ENCODE data around the gene TSHR. TPM values are rescaled to one million over a fixed set of nuclear protein-coding genes. Genes with fewer than 3 reads are reported as not detected.
A peak's percentile ranks its signal among the peaks of the same experiment; 100 is the strongest.
"Not testable (repeated sequence)": the region's sequence is repeated elsewhere in the genome, so short reads cannot be mapped to it uniquely, and the experiment has no call there.

Gene TSHR
- total RNA-seq, 1 experiment from 2014 or later, result not detected

- DNase-seq (ENCODE audit: low spot score), result no peak
Observed at GRCh38 chr14:80951491-80951890, 3.9 kb upstream of the TSHR start.

GRCh38 chr14:80953211-80953610 is 2.2 kb upstream of the TSHR start:
- not testable (repeated sequence) for DNase-seq (ENCODE audit: low spot score)

- DNase-seq (ENCODE audit: low spot score), result peak; percentile 38
Observed at GRCh38 chr14:80954687-80955299, 628 bp upstream of the TSHR start.

GRCh38 chr14:80956102-80956501 is 681 bp downstream of the TSHR start:
- no peak for DNase-seq (ENCODE audit: low spot score)

GRCh38 chr14:80956922-80957321 is 1.5 kb downstream of the TSHR start:
- DNase-seq (ENCODE audit: low spot score), result no peak

GRCh38 chr14:80957613-80958012 is 2.2 kb downstream of the TSHR start:
- DNase-seq (ENCODE audit: low spot score), result no peak

- no peak for DNase-seq (ENCODE audit: low spot score)
Observed at GRCh38 chr14:80958226-80958625, 2.8 kb downstream of the TSHR start.

GRCh38 chr14:80958939-80959338 is 3.5 kb downstream of the TSHR start:
- DNase-seq (ENCODE audit: low spot score), result no peak

GRCh38 chr14:80959496-80959895 is 4.1 kb downstream of the TSHR start:
- no peak for DNase-seq (ENCODE audit: low spot score)

GRCh38 chr14:80965037-80965436 is 9.6 kb downstream of the TSHR start:
- DNase-seq (ENCODE audit: low spot score), result no peak

GRCh38 chr14:80973931-80974641 is 18.7 kb downstream of the TSHR start:
- no peak for DNase-seq (ENCODE audit: low spot score)

GRCh38 chr14:80974679-80975078 is 19.3 kb downstream of the TSHR start:
- no peak for DNase-seq (ENCODE audit: low spot score)

GRCh38 chr14:80977221-80977620 is 21.8 kb downstream of the TSHR start:
- no peak for DNase-seq (ENCODE audit: low spot score)

- no peak for DNase-seq (ENCODE audit: low spot score)
Observed at GRCh38 chr14:80978403-80978802, 23.0 kb downstream of the TSHR start.

- no peak for DNase-seq (ENCODE audit: low spot score)
Observed at GRCh38 chr14:80979951-80980350, 24.5 kb downstream of the TSHR start.

- no peak for DNase-seq (ENCODE audit: low spot score)
Observed at GRCh38 chr14:80981156-80981555, 25.7 kb downstream of the TSHR start.

GRCh38 chr14:80981673-80982072 is 26.3 kb downstream of the TSHR start:
- DNase-seq (ENCODE audit: low spot score), result no peak

GRCh38 chr14:80982711-80983110 is 27.3 kb downstream of the TSHR start:
- DNase-seq (ENCODE audit: low spot score), result no peak

GRCh38 chr14:80987235-80988032 is 32.0 kb downstream of the TSHR start:
- peak; percentile 52 for DNase-seq (ENCODE audit: low spot score)

- no peak for DNase-seq (ENCODE audit: low spot score)
Observed at GRCh38 chr14:80988192-80988591, 32.8 kb downstream of the TSHR start.

- no peak for DNase-seq (ENCODE audit: low spot score)
Observed at GRCh38 chr14:80988735-80989429, 33.5 kb downstream of the TSHR start.

GRCh38 chr14:80992580-80992979 is 37.2 kb downstream of the TSHR start:
- DNase-seq (ENCODE audit: low spot score), result no peak

Data from A172 (cell line).